GM21786 (cell line): Measurements from ENCODE around the gene TMEM89.

Experiments used
- ATAC-seq: cut with Tn5 transposase; IDR thresholded peaks from one replicate; pipeline ENCODE4 v1.9.1; 2021; ENCODE audit not compliant: unreplicated experiment

Gene TMEM89

DNA sequence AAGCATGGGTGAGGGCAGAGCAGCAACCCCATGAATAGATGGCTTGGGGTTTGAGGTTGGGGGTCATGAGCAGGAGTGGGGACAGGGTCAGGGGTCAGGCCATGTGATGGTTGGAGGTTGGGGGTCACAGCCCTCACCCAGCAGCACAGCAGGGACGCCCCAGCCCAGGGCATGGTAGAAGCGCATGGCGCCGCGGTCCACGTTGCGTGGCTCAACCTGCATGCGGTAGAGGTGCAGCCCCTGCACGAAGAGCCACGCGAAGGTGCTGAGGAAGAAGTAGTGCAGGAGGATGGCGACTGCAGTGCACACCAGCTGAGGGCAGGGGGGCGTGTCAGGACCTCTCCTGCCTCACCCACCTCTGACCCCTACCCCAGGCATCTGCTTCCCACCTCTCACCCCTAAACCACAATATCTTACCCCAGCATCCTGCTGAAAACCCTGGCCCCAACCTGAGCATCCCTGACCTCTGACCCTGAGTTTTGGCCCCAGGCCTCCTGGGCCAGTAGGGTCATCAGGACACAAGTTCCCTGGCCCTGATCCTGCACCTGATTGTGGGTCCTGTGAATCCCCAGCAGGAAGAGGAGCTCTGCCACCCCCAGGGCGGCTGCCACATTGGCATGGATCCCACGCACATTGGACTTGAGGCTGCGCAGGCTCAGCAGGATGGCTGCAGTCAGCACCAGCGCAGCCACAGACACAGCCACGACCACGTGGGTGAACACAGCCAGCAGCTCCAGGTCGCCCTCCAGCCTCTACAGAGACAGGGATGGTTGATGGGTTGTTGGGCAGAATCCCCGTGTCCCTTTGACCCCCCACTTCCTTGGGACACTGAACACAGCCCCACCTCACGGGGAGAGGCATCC is 23.6 kb upstream of the TMEM89 start:
- ATAC-seq: no peak

- ATAC-seq: no peak
These were observed 21.0 kb upstream of the TMEM89 start for GRCh38 chr3:48642605-48643004.

GRCh38 chr3:48641396-48641795 is 19.8 kb upstream of the TMEM89 start:
- no peak for ATAC-seq

- ATAC-seq: no peak
These were observed 18.5 kb upstream of the TMEM89 start for GRCh38 chr3:48639944-48640606.

GRCh38 chr3:48637305-48637704 is 15.7 kb upstream of the TMEM89 start:
- ATAC-seq: no peak

DNA sequence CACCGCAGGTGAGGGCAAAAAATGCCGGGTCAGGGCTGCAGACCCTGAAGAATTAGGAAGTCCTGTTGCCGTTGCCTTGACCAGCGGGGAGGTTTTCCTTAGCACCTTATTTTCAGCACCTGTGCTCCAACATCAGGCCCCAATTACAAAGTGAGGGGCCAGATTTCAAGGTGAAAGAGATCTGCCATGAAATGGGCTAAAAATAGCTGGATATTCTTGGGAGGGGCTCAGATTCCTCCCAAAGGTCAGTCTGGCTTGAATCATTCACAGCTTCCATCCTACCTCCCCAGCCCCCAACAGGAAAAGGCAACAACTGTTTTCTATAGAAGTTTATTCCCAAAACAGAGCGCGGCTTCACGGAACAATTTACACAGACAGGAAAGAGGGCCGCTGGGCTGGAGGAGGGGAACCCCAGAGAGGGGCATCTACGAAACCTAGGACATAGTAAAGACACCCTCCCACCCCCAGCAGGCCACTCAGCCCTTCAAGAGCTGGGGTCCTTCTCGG is 14.6 kb upstream of the TMEM89 start:
- no peak for ATAC-seq

DNA sequence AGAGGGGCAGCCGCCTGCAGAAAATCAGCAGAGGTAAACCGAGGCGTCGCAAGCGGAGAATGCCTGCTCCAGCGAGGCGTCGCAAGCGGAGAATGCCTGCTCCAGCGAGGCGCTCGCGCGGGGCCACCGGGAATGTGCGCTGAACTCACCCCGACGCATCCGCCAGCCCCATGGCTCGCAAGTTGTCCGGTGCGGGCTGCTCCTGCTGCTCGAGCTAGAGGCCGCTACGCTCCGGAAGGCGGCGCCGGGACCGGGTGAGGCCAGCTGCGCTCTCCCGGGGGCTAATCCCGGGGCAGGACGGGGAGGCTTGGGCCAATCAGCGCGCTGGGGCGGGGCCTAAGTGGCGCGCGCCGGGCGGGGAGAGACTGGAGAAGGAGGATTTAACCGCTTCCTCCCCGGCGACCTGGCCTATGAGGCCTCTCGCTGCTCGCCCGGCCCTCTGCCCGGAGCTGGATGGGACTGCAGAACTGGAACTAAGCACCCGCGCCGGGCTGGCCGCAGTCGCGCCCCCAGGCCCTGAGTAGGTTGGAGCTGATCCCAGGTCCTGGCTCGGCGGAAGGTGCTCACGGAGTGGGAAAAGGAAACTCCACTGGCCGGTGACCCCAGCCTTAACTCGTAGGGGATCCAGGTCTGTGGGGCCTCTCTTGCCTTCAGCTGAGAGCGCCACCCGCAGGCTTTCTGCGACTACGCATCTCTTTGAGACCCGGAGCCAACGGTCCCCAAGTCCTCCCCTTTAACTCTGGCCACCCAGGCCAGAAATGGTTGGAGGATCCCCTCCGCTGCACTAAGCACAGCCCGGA is 13.9 kb upstream of the TMEM89 start, which contains the start of gene SLC26A6:
SLC26A6 (minus strand) TSS at position 240 of the 800 bp plus-strand sequence; CDS start at position 172, 68 bp downstream.
- ATAC-seq: peak; percentile 92

- ATAC-seq: no peak
These were observed 13.2 kb upstream of the TMEM89 start for GRCh38 chr3:48634661-48635221.

- ATAC-seq: no peak
These were observed 12.2 kb upstream of the TMEM89 start for GRCh38 chr3:48633743-48634142.

DNA sequence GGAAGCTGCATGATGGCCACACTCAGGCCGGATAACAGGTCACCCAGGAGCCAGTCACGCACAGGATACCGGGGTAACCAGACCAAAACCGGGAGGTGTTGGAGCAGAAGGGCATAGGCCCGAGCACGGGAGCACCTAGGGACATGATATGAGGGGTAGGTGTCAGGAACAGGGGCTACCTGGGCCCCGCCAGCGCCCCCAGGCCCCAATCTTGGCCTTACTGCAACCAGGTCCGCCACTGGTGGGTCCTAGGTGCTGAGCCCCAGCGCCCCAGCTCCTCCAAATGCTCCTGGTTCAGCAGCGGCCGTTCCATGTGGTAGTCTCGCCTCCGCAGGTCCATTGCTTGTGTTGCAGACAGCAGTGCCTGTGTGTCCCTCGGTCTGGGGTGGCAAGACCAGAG is 11.7 kb upstream of the TMEM89 start:
- no peak for ATAC-seq

- no peak for ATAC-seq
These were observed 10.2 kb upstream of the TMEM89 start for GRCh38 chr3:48631516-48632448.

DNA sequence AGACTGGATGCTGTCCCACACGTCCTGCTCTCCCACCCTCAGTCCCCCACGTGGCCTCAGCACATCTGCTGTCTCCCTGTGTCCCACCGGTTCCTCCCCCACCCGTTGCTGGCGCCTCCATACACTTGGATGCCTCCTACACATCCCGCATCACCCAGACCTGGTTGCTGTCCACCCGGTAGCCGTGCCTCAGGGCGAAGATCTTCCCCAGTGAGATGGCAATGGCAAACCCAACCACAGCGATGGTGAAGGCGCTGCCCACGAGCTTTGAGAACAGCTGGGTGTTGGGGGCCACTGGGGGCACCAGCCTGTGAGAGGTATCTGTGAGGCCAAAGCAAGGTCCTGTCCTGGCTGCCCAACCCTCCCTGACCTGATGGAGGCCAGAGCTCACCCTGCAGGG is 9.3 kb upstream of the TMEM89 start:
- ATAC-seq: no peak

DNA sequence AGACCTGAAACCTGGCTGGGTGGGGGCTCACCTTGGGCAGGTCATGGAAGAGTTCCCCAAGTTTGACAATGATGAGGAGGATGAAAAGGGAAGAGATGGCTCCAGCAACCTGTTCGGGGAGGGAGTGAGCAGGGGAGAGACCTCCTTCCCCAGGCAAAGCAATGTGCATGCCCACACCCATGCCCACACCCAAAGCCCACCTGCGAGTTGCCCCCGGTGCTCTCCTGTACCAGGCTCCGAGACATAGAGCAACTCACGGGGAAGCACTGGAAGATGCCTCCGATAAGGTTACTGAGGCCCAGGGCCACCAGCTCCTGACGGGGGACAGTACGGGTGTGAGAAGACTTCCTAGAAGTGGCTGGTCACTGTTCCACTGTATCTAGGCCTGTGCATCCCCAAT is 8.8 kb upstream of the TMEM89 start:
- no peak for ATAC-seq

GRCh38 chr3:48629894-48630293 is 8.3 kb upstream of the TMEM89 start:
- ATAC-seq: no peak

DNA sequence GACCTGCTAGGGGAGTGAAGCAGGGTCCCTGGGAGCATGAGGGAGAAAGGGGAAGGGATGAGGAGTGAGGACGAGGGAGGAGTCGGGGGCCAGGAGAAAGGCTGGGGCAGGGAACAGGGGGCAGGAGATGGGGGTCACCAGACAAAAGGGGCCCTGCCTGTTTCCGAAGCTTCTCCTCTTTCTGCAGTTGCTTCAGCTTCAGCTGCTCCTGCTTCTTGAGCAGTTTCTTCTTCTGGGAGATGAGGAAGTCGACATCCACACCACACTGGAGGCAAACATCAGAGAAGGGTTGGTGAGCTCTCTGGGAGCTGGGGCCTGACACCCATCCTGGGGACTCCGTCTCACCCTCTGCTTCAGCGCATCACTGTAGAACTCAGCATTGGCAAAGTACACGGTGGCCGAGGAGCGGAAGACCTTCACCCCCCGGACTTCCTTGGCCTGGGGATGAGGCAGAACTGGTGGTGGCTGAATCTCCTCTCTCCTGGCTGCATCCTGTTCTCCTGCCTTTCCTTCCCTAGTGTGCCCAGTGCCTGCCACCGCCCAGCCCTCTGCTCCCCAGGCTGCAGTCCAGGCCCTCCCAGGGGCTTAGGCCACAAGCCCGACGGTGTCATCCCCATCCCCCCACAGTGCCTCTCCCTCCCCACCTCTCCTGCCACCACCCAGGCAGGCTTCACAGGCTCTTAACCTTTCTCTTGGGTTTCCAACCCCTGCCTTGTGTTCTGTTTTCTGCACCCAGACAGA is 6.9 kb upstream of the TMEM89 start:
- ATAC-seq: no peak

DNA sequence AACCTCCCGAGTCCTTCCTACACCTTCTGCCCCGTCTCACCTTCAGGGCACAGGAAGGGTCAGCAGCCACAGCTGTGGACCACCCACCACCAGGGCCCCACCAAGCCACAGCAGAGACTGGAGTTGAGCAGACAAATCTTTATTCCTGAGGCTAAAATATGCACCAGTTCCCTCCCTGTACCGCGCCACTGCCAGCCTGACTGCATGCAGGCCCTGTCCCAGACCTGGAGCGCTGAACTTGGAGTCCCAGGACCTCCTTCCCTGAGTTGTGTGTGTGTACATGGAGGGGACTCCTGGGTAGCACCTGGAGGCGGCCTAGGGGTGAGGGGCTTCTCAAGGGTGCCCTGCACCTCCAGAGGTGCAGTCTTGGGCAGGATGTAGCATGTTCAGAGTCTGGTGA is 4.0 kb upstream of the TMEM89 start:
- no peak for ATAC-seq

- no peak for ATAC-seq
These were observed 3.2 kb upstream of the TMEM89 start for GRCh38 chr3:48624767-48625166.

DNA sequence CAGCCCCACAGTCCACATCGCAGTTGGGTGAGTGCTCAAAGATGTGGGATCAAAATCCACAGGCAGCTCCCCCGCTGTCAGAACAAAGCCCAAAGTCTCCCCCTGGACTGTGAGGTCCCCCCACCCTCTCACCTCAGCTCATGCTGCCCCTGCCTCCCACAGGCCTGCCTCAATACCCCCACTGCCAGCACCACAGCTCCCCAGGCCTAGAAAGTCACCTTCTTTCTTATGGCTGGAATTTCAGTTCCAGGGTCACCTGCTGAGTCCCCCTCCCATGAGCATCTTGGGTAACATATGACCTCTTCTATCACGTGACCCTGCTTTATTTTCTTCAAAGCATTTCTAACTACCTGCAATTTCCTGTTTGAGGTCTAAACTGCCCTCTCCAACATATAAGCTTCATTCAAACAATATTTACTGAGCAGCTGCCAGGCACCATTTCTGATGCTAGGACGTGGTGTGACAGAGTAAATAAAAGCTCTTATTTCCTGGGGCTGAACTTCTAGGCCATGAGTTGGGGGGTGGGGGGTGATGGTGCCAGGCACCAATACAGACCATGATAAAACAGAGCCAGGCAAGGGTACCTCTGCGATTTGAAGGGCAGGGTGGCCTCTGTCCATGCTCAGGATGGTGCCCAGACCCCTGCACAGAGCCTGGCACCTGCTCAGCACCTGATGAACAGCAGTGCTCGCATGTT is 2.4 kb upstream of the TMEM89 start:
- ATAC-seq: no peak
